ENCODE data around the gene BCKDHB. TPM values are rescaled to one million over a fixed set of nuclear protein-coding genes. Genes with fewer than 3 reads are reported as not detected.

The BCKDHB gene
- total and polyA plus RNA-seq, 2 experiments from 2014 or later = 32.1 to 42.7 TPM

GRCh38 chr6:80316686-80317231 is 210.3 kb downstream of the BCKDHB start:
- no peaks in the 10 kb centered on the region; the same call in 2 of the 3 replicates for H3K4me1 Mint-ChIP-seq
- TF ChIP-seq, protein P1, sequence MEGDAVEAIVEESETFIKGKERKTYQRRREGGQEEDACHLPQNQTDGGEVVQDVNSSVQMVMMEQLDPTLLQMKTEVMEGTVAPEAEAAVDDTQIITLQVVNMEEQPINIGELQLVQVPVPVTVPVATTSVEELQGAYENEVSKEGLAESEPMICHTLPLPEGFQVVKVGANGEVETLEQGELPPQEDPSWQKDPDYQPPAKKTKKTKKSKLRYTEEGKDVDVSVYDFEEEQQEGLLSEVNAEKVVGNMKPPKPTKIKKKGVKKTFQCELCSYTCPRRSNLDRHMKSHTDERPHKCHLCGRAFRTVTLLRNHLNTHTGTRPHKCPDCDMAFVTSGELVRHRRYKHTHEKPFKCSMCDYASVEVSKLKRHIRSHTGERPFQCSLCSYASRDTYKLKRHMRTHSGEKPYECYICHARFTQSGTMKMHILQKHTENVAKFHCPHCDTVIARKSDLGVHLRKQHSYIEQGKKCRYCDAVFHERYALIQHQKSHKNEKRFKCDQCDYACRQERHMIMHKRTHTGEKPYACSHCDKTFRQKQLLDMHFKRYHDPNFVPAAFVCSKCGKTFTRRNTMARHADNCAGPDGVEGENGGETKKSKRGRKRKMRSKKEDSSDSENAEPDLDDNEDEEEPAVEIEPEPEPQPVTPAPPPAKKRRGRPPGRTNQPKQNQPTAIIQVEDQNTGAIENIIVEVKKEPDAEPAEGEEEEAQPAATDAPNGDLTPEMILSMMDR (conservative IDR thresholded peaks at IDR 0.05; ENCODE audit: low read depth in 2 of 2) = peak in 1 of 2 experiments; percentile 5; a peak in 1 of 4 replicates
- no peak for TF ChIP-seq ZNF331 (CRISPR knock-in tag; IDR thresholded peaks at IDR 0.05; ENCODE audit: low read depth)
- H3K4me3 Mint-ChIP-seq = no peak overlapping the region
- Histone ChIP-seq H3K27ac (ENCODE audit: low read depth) (no peak overlapping the region), H2AFZ (no peak overlapping the region), H3F3A (replicated peaks; ENCODE audit: low read depth) (no peaks in the 10 kb centered on the region), H3K4me2 (no peak overlapping the region), H3K79me2 (replicated peaks; ENCODE audit: insufficient read depth) (peaks cover 7% of the 10 kb centered on the region; the same call in 1 of the 2 replicates), H3K4me3 (no peak overlapping the region), H3K36me3 (ENCODE audit: insufficient read depth) (no peaks in the 10 kb centered on the region), H3K9me2 (ENCODE audit: insufficient read depth) (0 out of 2 replicates have a peak, but pooled peaks cover 5% of the 10 kb centered on the region), H3K4me1 (ENCODE audit: insufficient read depth) (peaks cover 1% of the 10 kb centered on the region; the same call in 1 of the 2 replicates), H4K20me1 (replicated peaks; ENCODE audit: insufficient read depth) (no peaks in the 10 kb centered on the region), H3K27me3 (ENCODE audit: insufficient read depth) (no peaks in the 10 kb centered on the region)
- ATAC-seq = no peak
- no peaks in the 10 kb centered on the region for H3K27me3 Mint-ChIP-seq (ENCODE audit: insufficient read depth, low read depth, poor library complexity)
- H3K36me3 Mint-ChIP-seq (ENCODE audit: low read depth) = peaks cover 15% of the 10 kb centered on the region; the same call in 2 of the 3 replicates
- peaks cover 5% of the 10 kb centered on the region; the same call in 2 of the 3 replicates for H3K9me3 Mint-ChIP-seq
- no peak for DNase-seq (ENCODE audit: low spot score)
- no peak overlapping the region; the same call in 1 of the 2 replicates for H3K27ac Mint-ChIP-seq

- DNase-seq (ENCODE audit: low spot score) (no peak), ATAC-seq (no peak)
- no peak overlapping the region for H3K4me3 Mint-ChIP-seq
- TF ChIP-seq, protein P1 (conservative IDR thresholded peaks at IDR 0.05; ENCODE audit: low read depth in 2 of 2) = no peak
- TF ChIP-seq, protein P2, sequence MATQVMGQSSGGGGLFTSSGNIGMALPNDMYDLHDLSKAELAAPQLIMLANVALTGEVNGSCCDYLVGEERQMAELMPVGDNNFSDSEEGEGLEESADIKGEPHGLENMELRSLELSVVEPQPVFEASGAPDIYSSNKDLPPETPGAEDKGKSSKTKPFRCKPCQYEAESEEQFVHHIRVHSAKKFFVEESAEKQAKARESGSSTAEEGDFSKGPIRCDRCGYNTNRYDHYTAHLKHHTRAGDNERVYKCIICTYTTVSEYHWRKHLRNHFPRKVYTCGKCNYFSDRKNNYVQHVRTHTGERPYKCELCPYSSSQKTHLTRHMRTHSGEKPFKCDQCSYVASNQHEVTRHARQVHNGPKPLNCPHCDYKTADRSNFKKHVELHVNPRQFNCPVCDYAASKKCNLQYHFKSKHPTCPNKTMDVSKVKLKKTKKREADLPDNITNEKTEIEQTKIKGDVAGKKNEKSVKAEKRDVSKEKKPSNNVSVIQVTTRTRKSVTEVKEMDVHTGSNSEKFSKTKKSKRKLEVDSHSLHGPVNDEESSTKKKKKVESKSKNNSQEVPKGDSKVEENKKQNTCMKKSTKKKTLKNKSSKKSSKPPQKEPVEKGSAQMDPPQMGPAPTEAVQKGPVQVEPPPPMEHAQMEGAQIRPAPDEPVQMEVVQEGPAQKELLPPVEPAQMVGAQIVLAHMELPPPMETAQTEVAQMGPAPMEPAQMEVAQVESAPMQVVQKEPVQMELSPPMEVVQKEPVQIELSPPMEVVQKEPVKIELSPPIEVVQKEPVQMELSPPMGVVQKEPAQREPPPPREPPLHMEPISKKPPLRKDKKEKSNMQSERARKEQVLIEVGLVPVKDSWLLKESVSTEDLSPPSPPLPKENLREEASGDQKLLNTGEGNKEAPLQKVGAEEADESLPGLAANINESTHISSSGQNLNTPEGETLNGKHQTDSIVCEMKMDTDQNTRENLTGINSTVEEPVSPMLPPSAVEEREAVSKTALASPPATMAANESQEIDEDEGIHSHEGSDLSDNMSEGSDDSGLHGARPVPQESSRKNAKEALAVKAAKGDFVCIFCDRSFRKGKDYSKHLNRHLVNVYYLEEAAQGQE (IDR thresholded peaks at IDR 0.05; ENCODE audit: unreplicated experiment) = no peak
- TF ChIP-seq EZH2phosphoT487 (IDR thresholded peaks at IDR 0.05; ENCODE audit: unreplicated experiment) (no peak), POLR2AphosphoS5 (IDR thresholded peaks at IDR 0.05; ENCODE audit: low read depth) (no peak), ZNF114 (CRISPR knock-in tag; IDR thresholded peaks at IDR 0.05) (no peak), EZH2 (IDR thresholded peaks at IDR 0.05; ENCODE audit: low read depth, unreplicated experiment) (no peak)
- H3K36me3 ChIP-seq (ENCODE audit: insufficient read depth) = no peaks in the 10 kb centered on the region
- no peaks in the 10 kb centered on the region for H3K36me3 Mint-ChIP-seq (ENCODE audit: low read depth)
- no peaks in the 10 kb centered on the region for H3K79me2 ChIP-seq (replicated peaks; ENCODE audit: insufficient read depth)
- no peak overlapping the region for H2AFZ ChIP-seq
- no peaks in the 10 kb centered on the region for H3F3A ChIP-seq (replicated peaks; ENCODE audit: low read depth)
- no peaks in the 10 kb centered on the region for H3K27me3 Mint-ChIP-seq (ENCODE audit: insufficient read depth, low read depth, poor library complexity)
- H3K4me3 ChIP-seq = no peak overlapping the region
- H4K20me1 ChIP-seq (replicated peaks; ENCODE audit: insufficient read depth) = no peaks in the 10 kb centered on the region
- H3K27me3 ChIP-seq (ENCODE audit: insufficient read depth) = no peaks in the 10 kb centered on the region
- peaks cover 4% of the 10 kb centered on the region; the same call in 1 of the 2 replicates for H3K4me1 ChIP-seq (ENCODE audit: insufficient read depth)
- no peaks in the 10 kb centered on the region; the same call in 2 of the 3 replicates for H3K4me1 Mint-ChIP-seq
- H3K27ac ChIP-seq (ENCODE audit: low read depth) = no peak overlapping the region
- no peak overlapping the region for H3K4me2 ChIP-seq
- no peaks in the 10 kb centered on the region; the same call in 2 of the 3 replicates for H3K9me3 Mint-ChIP-seq
- H3K9me2 ChIP-seq (ENCODE audit: insufficient read depth) = no peaks in the 10 kb centered on the region; the same call in 1 of the 2 replicates
- no peak overlapping the region for H3K27ac Mint-ChIP-seq
Observed at GRCh38 chr6:80319196-80319595, 212.7 kb downstream of the BCKDHB start.
